Measurements from ENCODE around the gene RIMBP2.

RIMBP2 gene

GRCh38 chr12:130608132-130608531 lies 108.0 kb downstream of the RIMBP2 start:
- TF ChIP-seq, protein P1, sequence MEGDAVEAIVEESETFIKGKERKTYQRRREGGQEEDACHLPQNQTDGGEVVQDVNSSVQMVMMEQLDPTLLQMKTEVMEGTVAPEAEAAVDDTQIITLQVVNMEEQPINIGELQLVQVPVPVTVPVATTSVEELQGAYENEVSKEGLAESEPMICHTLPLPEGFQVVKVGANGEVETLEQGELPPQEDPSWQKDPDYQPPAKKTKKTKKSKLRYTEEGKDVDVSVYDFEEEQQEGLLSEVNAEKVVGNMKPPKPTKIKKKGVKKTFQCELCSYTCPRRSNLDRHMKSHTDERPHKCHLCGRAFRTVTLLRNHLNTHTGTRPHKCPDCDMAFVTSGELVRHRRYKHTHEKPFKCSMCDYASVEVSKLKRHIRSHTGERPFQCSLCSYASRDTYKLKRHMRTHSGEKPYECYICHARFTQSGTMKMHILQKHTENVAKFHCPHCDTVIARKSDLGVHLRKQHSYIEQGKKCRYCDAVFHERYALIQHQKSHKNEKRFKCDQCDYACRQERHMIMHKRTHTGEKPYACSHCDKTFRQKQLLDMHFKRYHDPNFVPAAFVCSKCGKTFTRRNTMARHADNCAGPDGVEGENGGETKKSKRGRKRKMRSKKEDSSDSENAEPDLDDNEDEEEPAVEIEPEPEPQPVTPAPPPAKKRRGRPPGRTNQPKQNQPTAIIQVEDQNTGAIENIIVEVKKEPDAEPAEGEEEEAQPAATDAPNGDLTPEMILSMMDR (IDR thresholded peaks at IDR 0.05; ENCODE audit: borderline replicate concordance, insufficient read depth, low read depth, low read length) = no peak
- no peak overlapping the region for H3K4me3 ChIP-seq (ENCODE audit: low read depth, low read length)

GRCh38 chr12:130606231-130606630 lies 109.9 kb downstream of the RIMBP2 start:
- TF ChIP-seq, protein P1 (IDR thresholded peaks at IDR 0.05; ENCODE audit: borderline replicate concordance, insufficient read depth, low read depth, low read length) = no peak
- H3K4me3 ChIP-seq (ENCODE audit: low read depth, low read length) = no peak overlapping the region

DNA sequence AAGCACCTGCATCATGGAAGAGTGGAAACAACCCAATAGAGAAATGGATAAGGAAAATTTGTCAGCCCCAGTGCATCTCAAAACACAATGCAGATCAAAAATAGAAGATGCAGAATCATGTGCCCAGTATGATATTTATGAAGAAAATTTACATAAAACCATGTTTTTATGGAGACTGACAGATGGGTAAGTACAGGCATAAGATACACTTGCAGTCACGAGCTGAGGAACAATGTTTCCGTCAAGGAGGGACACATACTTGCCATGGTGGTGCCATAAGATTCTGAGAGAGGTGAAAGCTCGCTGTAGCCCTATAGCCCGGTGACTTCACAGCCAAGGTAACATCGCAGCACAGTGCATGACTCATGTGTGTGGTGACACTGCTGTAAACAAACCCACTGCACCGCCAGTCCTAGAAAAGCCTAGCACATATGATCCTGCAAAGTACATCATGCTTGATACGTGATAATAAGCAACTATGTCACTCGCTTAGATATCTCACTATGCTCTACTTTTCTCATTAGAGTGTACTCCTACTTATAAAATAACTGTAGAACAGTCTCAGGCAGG lies 112.6 kb downstream of the RIMBP2 start:
- no peak overlapping the region for H3K4me3 ChIP-seq (ENCODE audit: low read depth, low read length)
- TF ChIP-seq, protein P1 (IDR thresholded peaks at IDR 0.05; ENCODE audit: borderline replicate concordance, insufficient read depth, low read depth, low read length) = no peak

GRCh38 chr12:130602251-130602650 lies 113.8 kb downstream of the RIMBP2 start:
- TF ChIP-seq, protein P1 (IDR thresholded peaks at IDR 0.05; ENCODE audit: borderline replicate concordance, insufficient read depth, low read depth, low read length) = no peak
- H3K4me3 ChIP-seq (ENCODE audit: low read depth, low read length) = no peak overlapping the region

DNA sequence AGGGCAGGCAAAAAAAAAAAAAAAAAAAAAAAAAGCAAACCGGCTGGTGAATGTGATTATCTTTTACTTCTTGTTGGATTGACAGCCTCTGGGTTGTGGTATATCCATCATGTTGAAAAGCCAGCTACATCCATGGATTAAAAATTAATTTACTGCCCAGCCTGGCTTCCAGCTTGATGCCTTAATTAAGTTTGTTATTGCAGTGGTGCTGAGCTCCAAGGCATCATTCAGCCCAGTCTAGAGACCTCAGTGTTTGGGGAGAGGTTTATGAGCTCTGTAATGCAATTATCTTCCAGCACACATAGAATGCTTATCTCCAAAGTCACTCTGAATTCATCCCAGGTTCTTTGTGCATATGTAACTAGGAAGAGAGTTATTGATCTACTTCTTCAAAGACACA lies 114.8 kb downstream of the RIMBP2 start:
- TF ChIP-seq, protein P1 (IDR thresholded peaks at IDR 0.05; ENCODE audit: borderline replicate concordance, insufficient read depth, low read depth, low read length) = no peak
- H3K4me3 ChIP-seq (ENCODE audit: low read depth, low read length) = no peak overlapping the region

DNA sequence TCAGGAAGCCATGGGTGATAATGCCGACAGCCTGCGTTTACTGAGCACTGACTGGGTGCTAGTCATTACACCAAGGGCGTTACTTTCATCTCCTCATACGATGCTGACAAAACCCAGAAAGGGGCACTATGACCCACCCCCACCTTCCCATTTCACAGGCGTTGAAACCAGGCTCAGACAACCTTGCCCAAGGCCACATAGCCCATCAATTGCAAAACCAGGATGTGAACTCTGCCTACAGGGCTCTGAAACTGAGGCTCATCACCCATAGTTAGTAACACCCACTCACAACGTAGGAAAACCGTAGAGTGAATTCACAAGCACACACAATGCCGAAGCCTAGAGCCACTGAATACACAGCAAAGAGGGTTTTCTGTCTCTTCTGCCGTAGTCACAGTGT lies 119.9 kb downstream of the RIMBP2 start:
- no peak overlapping the region for H3K4me3 ChIP-seq (ENCODE audit: low read depth, low read length)
- TF ChIP-seq, protein P1 (IDR thresholded peaks at IDR 0.05; ENCODE audit: borderline replicate concordance, insufficient read depth, low read depth, low read length) = no peak

DNA sequence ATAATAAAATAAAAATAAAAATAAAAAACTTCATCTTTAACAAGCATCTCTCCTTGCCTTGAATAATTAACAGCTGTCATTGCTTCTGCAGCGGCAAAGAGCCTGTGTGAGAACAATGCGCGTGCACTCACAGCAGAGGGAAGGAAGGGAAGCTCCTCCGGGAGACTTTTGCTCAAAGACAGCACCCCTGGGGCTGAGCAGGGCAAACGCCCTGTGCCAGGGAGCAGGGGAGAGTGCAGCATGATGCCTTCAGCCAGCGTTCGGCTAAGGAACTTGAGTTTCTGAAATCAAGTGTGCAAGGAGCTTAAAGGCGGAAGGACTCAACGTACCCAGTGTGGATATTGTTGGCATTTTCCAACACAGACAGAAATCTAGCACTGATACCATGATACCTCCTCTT lies 120.5 kb downstream of the RIMBP2 start:
- no peak overlapping the region for H3K4me3 ChIP-seq (ENCODE audit: low read depth, low read length)
- TF ChIP-seq, protein P1 (IDR thresholded peaks at IDR 0.05; ENCODE audit: borderline replicate concordance, insufficient read depth, low read depth, low read length) = no peak

All from GM12875 (cell line).